Astrocyte of the hippocampus (primary cell): Measurements from ENCODE around the gene WAS.
A peak's percentile ranks its signal among the peaks of the same experiment; 100 is the strongest.
"Not testable (repeated sequence)": the region's sequence is repeated elsewhere in the genome, so short reads cannot be mapped to it uniquely, and the experiment has no call there.

Source experiments
- DNase-seq: peaks from one replicate; pipeline ENCODE4 v3.0.0; 2011; ENCODE audit warnings: low read depth, low spot score

WAS gene

DNA sequence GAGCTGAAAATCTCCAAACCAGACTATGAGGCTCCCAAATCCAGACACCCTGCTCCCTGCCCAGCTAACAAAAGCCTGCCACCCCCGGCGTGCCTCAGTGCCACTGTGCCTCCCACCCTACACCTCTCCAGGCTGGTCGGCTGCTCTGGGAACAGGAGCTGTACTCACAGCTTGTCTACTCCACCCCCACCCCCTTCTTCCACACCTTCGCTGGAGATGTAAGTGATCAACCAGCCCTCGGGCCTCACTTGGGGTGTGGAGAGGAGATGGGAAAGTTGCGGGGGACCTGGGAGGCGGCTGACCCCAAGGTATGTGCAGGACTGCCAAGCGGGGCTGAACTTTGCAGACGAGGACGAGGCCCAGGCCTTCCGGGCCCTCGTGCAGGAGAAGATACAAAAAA, 1.8 kb downstream of the WAS start:
- DNase-seq, result no peak

DNA sequence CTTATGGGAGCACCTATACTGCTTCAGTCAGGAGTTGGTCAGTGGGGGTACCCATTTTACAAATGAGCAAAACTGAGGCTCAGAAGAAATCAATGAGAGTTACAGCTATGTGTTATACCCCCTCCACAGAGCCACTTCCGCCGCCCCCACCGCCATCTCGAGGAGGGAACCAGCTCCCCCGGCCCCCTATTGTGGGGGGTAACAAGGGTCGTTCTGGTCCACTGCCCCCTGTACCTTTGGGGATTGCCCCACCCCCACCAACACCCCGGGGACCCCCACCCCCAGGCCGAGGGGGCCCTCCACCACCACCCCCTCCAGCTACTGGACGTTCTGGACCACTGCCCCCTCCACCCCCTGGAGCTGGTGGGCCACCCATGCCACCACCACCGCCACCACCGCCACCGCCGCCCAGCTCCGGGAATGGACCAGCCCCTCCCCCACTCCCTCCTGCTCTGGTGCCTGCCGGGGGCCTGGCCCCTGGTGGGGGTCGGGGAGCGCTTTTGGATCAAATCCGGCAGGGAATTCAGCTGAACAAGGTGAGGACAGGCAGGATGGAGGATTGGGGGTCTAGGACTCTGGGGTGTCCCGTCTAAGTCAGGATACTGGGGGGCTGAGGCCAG, 5.0 kb downstream of the WAS start:
- DNase-seq, result no peak

DNA sequence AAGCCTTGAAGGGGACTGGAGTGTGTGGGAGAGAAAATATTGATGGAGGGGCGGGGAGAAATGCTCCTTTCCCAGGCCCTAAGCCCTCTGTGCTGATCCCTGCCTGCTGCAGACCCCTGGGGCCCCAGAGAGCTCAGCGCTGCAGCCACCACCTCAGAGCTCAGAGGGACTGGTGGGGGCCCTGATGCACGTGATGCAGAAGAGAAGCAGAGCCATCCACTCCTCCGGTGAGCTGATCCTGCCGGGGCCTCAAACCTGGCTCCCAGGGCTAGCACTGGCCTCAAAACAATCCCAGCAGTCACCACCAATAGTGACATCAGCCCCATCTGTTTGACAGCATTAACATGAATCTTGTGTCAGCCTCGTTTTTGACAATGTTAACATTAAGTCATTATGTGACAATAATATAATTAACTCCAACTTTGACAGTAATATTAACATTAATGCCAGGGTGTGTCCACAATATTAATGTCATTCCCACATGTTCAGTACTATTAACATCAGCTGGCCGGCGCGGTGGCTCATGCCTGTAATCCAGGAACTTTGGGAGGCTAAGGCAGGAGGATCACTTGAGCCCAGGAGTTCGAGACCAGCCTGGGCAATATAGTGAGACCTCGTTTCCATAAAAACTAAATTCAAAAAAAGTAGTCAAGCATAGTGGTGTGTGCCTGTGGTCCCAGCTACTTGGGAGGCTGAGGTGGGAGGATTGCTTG, 5.8 kb downstream of the WAS start:
- no peak for DNase-seq

DNA sequence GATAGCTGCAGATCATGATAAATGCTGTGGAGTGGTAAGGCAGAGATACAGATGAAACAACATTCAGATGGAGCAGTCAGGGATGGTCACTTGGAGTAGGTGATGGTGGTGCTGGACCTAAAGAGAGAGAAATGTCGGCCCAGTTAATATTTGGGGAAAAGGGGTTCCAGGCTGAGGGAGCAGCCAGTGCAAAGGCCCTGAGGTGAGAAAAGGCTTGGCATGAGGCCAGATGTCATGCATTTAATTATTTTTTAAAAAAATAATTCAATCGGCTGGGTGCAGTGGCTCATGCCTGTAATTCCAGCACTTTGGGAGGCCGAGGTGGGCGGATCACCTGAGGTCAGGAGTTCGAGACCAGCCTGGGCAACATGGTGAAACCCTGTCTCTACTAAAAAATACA, 8.1 kb downstream of the WAS start:
- not testable (repeated sequence) for DNase-seq

DNA sequence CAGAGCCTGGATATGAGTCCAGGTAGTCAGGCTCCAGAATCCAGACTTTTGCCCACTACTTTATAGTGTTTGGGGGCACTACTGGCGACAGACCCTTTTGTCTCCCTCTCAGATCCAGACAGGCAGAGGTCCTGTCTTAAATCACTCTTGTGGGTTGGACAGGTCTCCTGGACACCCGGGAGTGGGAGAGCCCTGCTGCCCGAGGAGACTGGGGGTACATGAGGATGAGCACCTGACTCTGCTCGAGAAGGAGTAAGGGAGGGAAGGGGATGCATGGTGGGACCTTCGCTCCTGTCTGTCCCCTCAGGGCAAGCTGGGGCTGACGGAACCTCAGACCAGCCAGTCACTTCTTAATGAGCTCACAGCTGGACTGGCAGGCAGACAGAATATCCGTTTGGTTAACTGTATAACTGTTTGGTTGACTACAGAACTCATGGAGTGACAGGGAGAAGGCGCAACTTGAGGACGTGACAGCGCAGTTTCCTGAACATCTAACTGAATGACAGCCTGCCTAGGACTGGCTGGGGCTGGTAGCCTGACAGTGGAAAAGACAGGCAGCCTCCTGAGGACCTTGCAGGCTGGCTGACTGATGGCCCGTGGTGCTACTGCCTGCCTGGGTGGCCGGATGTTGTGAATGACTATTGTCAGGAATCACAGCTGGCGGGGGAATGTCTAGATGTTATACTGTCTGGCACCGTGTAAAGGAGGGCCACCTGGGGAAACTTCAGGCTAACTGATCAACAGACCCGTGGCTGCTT, 11.4 kb downstream of the WAS start:
- no peak for DNase-seq

DNA sequence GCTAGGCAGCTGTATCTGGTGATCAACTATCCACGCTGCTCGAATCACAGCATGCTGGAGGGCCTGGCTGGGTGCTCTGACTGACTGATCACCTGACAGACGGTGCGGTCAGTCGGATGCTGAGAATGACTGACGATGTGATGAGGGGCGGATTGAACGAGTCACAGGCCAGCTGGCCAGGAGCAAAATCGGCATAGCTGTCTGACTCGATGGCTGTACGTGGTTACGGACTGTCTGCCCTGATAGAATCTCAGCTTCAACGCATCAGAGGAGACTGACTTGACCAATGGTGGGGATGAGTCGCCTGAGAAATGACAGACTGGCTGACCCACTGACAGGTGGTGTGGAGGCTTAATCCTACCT, 11.9 kb downstream of the WAS start:
- peak; percentile 7 for DNase-seq

DNA sequence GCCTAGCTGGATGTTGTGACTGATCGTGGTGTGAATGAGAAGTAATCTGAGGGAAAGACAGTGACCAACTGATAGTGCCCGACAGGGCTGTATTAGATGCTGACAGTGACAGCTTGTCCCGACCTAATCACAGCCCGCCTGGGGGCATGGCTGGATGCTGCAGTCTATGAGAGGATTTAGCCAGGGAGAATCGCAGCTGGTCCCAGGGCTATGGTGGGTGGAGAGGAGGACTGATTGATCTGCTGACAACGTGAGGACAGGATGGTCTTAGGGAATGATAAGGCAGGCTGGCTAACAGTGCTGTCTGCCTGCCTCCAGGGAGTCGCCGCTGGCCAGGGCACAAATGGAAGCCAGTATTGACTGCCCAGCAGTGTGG, 12.3 kb downstream of the WAS start:
- DNase-seq, result no peak

DNA sequence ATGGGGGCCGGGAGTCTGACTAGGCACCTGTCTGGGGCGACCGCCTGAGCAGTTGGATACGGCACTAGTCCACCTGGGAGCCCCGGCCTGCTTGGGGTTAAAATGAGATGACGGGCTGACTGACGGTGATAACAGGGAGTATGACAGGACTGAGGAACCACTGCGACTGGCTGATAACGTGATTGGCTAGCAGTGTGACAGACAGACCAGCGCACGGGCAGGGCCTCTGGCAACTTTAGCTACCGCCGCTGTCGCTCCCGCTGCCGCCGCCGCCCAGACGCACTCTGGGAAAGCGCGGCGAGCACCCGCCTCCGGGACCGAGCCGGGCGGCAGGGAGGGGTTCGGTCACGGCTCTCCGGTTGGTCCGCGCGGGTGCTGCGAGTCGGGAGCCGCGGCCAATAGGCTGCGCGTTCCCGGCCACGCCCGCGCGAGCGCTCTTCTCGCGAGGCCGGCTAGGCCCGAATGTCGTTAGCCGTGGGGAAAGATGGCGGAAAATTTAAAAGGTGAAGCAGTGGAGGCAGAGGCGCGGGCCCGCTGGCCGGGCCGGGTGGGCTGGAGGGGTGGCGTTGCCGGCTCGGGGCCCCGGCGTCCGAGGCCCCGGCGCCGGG, 12.8 kb downstream of the WAS start, which contains the start of gene SUV39H1:
Gene SUV39H1, plus strand, starts transcription at position 434 of the 608 bp plus-strand sequence. Its CDS starts 51 bp downstream, at position 485.
- peak; percentile 95 for DNase-seq

DNA sequence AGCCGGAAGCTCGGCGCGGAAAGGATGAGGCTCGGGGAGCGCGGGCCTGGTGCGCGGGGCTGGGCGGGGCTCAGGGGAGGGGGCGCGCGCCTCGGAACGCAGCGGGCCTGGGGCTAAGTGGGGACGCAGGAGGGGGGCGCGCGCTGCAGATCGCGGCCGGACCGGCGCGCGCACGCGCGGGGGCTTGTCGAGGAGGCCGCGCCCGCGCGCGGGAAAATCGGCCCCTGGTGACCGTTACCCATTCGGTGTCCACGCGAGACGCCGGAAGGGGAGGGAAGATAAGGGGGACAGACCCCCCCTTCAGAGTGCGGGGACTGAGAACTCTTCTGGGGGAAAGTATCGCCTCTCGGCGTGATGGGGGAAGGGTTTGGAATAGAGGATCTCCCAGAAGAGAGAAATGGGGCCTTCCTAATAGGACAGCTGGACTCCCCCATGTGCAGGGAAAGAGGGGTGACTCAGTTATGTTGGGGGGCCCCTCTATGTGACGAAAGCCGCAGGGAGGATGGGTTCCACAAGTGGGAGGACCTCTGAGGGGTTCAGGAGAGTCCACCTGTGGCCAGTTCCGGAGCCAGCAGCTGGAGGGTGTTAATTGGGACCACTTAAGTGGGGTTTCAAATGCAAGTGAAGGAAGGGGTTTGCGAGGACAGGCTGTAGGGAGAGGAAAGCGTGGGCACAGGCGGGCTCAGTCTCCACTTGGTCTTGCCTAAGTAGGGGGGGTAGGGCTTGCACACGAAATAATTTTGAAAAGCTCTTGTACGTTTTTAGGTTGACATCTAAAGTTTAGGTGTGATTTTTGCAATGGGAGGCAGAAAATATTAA, 13.5 kb downstream of the WAS start:
- peak; percentile 42 for DNase-seq

DNA sequence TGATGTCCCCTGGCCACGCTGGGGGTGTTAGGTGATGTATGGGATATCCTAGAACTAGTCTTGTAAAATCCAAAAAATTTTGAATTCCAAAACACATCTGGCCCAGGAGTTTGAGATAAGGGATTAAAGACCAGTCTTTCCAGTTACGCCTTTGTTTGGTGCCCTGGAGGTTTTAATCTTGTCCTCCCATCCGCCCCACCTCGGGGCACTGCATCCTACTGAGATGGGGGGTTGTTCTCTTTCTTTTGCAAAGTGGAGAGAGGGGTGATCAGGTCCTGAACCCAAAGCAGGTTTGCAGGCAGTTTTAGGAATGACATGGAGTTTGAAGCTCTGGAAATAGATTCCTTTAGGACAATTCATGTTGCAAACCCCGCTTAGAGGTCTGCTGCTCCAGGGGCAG, 14.7 kb downstream of the WAS start:
- no peak for DNase-seq

DNA sequence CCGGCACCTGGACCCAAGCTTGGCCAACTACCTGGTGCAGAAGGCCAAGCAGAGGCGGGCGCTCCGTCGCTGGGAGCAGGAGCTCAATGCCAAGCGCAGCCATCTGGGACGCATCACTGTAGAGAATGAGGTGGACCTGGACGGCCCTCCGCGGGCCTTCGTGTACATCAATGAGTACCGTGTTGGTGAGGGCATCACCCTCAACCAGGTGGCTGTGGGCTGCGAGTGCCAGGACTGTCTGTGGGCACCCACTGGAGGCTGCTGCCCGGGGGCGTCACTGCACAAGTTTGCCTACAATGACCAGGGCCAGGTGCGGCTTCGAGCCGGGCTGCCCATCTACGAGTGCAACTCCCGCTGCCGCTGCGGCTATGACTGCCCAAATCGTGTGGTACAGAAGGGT, 16.6 kb downstream of the WAS start:
- DNase-seq, result no peak

DNA sequence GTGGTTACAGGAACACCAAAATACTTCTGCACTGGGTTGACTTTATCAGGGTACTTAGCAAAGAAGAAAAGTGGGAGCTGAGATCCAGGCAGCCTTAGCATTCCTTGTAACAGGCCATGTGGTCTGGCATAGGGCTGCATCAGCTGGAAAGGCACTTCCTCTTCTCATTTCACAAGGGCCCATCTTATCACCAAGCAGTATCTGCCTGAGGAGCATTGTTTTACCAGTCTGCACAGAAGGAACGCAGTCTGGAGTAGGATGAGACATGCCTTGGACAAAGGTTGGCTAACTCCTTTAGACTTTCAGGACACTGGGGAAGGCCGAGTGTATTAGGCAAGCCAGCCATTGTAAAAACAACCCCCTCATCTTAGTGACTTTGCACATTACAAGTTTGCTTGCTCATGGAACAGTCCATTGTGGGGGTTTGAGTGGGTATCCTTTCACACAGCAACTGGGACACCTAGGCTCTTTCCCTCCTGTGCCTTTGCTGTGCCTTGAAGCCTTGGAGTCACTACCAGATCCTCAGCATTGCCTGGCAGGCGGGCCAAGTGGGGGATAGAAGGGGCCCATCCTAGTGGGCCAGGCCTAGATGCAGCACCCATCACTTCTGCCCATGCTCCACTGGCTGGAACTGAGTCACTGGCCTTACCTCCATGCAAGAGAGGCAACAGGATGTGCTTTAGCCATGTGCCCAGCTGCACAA, 17.5 kb downstream of the WAS start:
- DNase-seq, result no peak

DNA sequence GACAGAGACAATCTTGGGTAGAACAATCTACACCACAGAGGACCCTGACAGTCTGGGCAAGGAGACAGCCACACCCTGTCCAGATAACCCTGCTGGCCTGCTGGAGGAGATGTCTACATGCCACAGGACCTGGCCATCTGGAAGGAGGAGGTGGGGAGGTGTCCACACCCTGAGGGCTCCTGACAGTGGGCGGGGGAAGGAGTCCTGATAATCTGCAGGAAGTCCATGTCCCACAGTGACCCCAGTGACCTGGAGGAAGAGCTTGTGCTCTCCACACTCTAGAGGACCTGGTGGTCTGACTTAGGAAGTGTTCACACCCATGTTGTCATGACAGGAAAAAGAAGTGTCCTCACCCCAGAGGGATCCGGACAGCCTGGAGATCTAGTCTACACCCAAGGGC, 18.4 kb downstream of the WAS start:
- no peak for DNase-seq

DNA sequence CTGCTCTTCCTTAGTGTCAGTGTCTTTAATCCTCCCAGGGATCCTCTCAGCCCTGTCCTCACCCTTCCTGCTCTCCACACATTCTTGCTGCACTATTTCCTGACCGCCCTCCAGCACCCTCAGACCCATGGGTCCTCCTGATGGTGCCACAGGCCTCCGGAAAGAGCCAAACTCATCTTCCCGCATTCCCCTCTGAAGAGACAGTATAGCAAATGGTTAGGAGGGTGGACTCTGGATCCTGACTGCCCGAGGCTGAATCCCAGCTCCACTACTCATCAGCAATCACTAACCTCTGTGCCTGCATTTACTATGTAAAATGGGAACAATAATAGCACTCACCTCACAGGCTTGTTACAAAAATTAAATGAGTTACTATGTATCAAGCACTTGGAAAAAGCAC, 19.1 kb downstream of the WAS start:
- no peak for DNase-seq

DNA sequence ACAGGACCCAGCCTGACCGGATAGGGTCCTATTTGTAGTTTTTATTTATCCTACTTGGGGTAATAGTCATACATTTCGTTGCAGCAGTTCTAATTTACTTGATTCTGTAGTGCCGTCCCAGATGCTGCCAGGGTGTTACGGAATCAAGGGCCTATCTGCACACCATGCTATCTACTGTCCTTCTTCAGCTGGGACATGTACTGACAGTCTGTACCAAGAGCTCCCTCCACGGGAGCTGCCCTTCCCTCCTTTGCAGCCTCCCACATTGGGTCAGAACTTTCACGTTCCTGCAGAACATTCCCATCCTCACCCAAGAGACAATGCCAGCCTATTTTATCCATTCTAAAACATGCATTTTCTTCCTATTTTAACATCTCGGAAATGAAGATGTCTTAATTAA, 19.6 kb downstream of the WAS start:
- DNase-seq, result no peak

DNA sequence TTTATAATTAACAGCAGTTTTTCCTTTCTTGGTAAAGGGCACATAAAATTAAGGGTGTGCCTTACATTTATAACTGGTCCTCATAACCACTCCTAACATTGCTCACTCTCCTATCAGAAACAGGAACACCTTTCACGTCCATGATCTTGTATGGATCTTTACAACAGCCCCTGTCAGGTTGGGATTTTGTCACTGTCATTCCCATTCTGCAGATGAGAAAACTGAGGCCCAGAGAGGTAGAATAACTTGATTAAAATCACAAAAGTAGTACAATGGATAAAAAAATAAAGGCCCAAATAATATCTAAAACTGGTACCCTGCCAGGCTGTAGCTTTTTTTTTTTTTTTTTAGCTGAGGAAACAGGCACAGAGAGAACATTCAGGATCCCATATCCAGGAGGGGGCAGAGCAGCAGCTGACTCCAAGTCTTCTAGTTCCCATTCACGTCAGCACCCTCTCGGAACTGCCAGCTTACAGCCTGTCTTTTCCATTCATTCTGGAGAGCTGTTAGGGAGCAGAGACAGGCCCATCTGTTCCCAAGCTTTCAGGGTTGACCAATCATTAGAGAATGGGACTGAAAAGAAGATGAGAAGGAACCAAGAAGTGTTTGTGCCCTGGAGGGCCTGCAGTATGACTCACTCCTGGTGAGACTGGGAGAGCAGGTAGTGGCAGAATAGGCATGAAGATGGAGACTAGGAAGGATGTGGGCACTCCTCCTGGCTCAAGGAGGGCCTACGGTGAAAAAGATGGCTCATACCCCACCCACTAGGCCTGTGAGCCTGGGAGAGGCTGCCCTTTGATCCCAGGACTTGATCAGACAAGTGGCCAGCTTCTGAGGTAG, 20.3 kb downstream of the WAS start:
- peak; percentile 44 for DNase-seq

DNA sequence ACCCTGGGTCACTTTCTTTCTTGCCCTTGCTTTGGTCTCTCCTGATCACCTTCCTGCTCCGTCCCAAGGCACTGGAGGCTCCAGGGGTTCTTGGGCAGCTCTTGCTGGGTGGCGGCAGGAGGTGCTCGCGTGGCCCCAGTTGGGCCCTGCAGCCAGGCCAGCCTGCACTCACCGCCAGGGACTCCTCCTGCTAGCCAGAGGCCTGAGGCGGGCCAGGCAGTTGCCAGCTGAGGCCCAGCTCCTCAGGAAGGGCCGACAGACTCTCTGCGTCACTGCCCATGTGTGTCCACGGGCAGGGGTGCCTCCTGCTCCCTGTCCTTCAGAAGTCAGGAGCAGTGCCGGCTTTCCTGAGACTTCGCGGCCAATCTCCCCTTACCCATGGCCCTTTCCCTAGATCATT, 22.3 kb downstream of the WAS start:
- DNase-seq, result no peak

DNA sequence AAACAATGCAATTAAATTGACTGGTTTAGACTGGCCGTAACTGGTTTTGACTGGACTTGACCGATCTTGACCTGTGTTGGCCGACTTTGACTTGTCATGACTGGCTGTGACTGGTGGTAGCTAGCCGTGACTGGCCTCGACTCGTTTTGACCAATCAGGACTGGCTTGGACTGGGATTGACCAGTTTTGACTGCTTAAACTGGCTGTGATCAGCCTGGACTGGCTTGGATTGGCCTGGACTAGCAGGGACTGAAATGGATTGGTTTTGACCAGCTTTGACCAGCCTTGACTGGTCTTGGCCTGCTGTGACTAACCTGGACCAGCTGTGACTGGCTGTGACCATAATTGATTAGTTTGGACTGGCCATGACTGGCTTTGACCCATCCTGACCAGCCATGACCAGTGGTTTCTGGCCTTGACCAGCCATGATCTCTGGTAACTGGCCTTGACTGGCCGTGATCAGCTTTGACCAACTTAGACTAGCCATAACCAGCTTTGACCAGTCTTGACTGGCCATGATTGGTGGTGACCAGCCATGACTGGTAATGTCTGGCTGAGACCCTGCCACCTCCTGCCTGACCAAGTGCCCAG, 26.0 kb downstream of the WAS start:
- DNase-seq, result no peak

DNA sequence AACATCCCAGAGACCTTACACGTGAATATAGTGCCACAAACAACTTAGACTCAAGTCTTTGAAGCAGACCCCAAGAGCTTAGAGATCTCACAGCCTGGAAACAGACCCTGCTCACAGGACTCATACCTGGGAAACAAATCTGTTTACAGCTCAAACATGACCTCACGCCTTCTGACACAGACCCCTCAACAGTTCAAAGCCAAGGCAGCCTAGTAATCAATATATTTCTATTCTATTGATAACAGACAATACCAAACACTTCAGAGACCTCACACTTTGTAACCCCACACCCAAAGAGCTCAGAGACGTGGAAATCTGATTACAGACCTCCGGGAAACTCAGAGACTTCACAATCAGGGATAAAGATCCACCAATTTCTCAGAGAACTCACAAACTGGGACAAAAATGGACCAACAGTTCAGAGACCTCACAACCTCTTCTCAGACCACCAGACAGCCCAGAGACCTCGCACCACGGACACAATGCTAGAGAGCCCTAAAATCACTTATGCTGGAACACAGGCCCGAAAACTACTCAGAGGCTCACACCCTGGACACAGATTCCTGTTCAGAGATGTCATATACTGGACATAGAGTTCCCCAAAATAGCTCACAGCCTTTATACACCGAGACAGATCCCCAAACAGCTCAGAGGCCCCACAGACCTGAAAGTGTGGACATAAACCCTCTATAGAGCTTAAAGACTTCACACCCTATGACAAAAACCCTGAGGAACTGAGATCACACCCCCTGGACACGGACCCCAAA, 27.7 kb downstream of the WAS start:
- no peak for DNase-seq
